RPMI8226 (cell line): ENCODE measurements around the gene RDX.

Experiments used
- DNase-seq: peaks from one replicate; pipeline ENCODE4 v3.0.0-alpha.2; 2015

The RDX gene

DNA sequence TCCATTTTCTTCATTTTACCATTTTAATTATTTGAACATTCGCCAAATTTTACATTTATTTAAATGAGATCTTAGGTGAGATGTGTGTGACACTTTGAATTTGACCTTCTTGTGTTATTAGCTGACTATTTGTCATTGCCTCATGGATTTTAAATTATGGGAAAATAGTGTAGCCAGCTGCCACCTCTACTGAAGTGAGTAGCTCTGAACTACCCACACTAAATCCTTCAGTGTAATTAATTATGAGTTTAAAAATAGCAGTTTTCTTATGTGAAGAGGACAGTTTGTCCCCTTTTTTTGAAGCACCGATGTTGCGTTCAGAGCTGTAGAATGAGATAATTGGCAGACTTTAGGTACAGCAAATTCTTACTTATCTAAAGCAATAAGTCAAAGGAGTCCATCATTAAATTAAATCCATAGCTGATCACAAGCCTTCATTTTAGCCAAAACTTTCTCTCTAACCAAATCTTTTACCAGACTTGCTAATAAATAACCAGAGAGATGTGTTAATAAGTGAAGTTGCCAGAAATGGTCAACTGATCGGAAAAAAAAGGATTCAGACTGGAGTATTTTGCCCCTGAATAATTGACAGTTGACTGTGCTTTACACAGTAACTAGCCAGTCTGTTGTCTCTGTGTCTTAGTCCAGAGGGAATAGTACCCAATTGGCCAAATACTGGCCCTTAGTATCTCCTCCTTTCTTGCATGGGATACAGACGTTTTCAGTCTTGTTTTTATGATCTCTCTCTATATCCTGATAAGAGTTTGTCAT is 128.2 kb downstream of the RDX start:
- no peak for DNase-seq

DNA sequence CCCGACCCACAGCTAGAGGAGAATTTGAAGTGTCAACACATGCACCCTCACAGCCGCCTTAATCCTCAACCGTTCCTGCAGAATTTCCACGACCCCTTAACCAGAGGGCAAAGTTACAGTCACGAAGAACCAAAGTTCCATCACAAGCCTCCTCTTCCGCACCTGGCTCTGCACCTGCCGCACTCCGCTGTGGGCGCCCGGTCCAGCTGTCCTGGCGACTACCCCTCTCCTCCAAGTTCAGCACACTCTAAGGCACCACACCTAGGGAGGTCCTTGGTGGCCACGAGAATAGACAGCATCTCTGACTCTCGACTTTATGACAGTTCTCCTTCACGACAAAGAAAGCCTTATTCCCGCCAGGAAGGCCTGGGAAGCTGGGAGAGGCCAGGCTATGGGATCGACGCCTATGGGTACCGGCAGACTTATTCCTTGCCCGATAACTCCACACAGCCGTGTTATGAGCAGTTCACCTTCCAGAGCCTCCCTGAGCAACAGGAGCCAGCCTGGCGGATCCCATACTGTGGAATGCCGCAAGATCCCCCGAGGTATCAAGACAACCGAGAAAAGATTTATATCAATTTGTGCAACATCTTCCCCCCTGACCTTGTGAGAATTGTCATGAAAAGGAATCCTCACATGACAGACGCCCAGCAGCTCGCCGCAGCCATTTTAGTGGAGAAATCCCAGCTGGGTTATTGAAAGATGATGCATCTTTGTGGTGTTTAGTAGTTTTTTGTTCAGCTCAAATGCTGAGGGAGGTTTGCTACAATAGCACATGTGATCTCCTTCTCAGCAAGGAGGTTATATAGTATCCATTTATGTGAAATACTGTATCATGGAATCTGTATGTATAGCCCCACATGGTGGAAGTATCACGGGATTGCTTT is 131.1 kb downstream of the RDX start:
- no peak for DNase-seq

- DNase-seq = no peak
Observed at GRCh38 chr11:110162216-110162615, 134.2 kb downstream of the RDX start.

DNA sequence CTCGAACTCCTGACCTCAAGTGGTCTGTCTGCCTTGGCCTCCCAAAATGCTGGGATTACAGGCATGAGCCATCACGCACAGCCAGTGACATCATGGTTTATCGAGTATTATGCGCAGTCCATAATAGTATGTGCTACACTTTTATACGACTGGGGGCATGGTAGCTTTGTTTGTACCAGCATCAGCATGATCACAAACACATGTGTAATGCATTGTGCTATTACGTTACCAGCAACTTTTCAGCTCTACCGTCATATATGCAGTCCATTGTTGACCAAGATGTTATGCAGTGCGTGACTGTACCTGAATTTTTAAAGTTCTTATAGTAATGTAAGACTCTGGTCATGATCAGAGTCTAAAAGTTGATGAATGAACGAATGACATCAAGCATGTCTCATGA is 135.4 kb downstream of the RDX start:
- DNase-seq = no peak

GRCh38 chr11:110160437-110160836 is 136.0 kb downstream of the RDX start:
- DNase-seq = no peak

DNA sequence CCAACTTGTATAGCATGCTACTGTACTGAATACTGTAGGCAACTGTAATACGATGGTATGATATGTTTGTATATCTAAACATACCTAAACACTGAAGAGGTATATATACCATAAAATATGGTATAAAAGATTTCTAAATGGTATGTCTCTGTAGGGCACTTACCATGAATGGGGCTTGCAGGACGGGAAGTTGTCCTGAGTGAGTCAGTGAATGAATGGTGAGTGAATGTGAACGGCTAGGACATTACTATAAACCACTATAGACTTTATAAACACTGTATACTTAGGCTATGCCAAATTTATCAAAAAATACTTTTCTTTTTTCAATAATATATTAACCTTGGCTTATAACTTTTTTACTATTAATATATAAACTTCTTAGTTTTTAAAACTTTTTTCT is 136.4 kb downstream of the RDX start:
- DNase-seq = no peak

DNA sequence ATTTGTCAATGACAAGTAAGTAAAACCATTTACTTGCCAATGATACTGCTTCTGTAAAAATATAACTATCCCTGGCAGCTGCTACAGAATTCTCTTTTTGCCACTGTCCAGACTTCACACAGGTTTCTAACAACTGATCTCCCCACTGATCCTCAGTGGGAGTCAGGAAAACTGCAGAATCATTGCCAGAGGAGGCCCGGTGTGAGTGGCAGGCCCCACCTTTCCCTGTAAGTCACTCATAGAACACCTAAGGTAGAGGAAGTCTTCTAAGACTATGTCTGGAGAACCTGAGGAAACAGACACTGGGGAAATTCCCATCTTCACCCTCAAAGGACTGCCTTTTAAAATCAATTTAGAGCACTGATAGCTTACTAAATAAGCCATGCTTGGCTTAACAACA is 136.9 kb downstream of the RDX start:
- DNase-seq = no peak

GRCh38 chr11:110158317-110159200 is 137.9 kb downstream of the RDX start:
- DNase-seq = no peak

GRCh38 chr11:110156503-110156902 is 139.9 kb downstream of the RDX start:
- no peak for DNase-seq

DNA sequence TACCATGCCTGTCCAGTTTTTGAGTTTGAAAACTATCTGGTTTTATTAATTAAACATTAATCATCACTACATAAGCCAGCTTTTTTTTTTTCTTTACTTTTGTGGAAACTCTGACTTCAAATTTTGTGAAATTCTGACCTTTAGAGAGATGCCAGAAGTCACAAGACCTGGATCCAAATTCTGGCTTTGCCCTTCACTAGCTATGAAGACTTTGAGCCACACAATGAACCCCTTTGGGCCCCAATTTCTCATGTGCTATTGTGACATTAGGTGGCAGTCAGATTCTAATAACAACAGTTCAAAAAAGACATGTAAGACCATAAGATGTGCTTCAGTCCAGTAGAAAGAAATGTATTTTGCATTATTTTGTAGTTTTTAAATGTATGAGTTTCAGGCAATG is 142.9 kb downstream of the RDX start:
- no peak for DNase-seq

DNA sequence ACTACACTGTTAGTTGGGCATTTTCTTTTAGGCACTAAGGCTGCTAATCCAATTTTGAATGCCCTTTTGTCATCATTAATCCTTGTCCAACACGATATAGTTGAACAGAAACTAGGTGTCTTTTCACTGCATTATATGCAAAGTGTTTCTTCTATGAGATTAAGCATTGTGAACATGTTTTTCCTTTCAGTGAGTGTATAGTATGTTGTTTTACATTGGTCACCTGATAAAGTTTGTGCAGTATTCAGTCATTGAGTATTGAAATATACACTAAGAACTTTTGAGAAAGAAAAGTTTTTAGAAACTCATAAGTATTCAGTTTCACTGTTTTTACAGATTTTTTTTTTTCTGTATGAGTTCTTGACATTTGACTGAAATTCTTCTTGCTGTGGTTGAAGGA is 144.2 kb downstream of the RDX start:
- DNase-seq = no peak

GRCh38 chr11:110148775-110149744 is 147.4 kb downstream of the RDX start:
- DNase-seq = no peak

DNA sequence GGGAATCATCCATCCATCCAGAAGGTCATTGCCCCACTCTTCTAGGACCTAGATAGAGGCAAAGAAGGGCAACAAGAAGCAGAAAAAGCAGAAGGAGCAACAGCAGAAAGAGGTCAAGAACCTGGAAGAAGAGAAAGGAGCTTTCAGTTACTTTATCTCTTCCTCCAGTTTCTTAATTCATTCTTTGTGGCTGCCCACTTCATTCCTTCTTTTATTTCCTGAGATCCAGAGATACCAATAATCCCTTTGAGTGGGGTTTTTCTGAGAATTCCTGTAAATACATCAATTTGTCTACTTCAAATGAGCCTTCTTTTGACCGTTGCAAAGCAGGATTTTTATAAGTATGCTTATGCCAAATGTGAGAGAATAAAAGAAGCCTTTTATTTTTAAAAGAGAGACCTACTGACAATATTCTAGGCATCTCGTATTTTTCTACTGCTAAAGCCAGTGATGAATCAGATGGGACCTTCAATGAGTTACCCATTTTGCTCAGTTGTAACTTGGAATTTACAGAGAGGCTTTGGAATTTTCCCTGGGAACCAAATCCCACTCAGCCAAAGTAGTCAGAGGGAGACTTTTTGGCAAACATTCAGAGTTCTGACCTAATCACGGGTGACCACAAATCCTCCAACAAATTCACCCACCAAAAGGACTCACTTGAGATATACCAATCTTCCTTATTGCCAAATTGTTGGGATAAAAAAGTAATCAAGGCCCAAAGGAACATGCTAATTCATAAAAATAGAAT is 148.3 kb downstream of the RDX start:
- no peak for DNase-seq

DNA sequence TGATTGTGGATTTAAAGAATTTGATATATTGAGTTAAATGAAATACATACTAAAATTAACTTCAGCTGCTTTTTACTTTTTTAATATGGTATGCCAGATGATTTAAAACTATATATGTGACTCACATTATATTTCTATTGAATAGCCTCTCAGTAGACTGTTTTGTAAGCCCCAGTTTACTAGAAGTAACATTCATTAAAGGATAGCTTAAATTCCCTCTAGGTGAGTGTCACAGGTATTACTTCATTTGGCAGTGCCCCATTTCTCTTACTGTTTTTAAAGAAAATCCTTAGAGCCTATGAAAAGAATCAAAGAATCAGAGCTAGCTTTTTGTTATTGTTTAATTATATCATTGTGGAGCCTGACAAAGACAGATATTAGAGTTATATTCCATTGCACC is 154.6 kb downstream of the RDX start:
- DNase-seq = no peak

GRCh38 chr11:110134110-110134509 is 162.3 kb downstream of the RDX start:
- DNase-seq = no peak

DNA sequence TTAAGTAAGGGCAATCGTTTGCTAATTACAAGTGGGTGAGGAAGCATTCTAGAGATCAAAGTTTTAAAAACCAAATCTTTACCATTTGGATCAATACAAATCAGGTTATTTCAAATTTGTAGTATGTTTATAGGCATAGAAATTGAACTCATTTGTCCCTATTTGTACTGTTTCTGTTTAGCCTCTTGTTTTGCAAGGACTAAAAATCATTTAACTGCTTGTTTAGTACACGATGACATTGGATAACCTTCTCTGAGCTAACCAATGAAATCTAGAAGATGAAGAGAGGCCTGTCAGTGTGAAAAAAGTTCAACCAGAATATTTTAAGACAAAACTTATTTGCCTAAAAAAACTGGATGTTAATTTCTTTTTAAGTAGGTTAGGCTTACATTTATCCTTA is 163.3 kb downstream of the RDX start:
- no peak for DNase-seq

- no peak for DNase-seq
Observed at GRCh38 chr11:110131386-110132123, 164.9 kb downstream of the RDX start.

GRCh38 chr11:110130642-110131238 is 165.7 kb downstream of the RDX start:
- DNase-seq = no peak

DNA sequence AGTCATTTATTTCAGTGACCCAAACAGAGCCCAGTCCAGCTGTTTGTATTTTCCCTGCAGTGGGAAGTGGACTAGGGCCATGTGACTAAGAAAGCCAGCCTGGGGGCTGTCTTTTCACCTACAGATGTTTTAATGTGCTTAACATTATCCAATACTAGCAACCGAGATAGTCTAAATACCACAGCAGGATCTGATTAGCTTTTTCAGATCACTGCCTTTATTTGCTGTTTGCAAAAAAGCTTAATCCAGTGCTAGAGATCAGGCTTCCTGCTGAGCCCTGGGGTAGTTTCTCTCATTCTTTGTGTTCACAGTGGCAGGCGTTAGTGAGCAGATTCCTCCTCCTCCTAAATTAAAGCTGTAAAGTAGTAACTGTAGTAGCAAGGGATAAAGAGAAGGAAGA is 168.3 kb downstream of the RDX start:
- no peak for DNase-seq

DNA sequence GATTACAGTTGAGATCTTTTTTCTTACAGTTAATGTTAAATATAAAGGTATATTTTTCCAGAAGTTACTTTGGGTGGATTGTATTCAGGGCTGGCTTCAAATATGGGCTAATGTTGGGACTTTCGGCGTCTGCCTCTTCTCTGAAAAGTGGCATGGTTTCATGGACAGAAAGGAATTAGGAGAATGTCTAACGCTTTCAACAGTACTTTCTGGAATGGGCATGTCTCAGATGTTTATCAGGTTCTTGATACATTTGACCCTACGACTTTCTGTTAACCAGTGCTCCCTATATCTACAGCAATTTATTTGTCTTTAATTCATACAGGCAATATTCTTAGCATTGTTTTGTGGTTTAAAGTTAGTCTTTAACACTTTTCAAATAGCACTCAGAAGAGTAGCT is 169.5 kb downstream of the RDX start:
- DNase-seq = no peak
